Hepatocyte (in vitro differentiated cells): ENCODE data around the gene KCNJ15. TPM values are rescaled to one million over a fixed set of nuclear protein-coding genes. Genes with fewer than 3 reads are reported as not detected.
A peak's percentile ranks its signal among the peaks of the same experiment; 100 is the strongest.

ENCODE experiments used
- DNase-seq: peaks from one replicate; pipeline ENCODE4 v3.0.0-alpha.2; 2016; ENCODE audit warnings: low spot score
- H2AFZ ChIP-seq: fragments of 200-600 bp; sonication (generic); 2 replicates; pipeline ENCODE4 v1.6.0; 2016; ENCODE audit warnings: antibody characterized with exemption, mild to moderate bottlenecking
- H3K27ac ChIP-seq: fragments of 200-600 bp; sonication (generic); 2 replicates; pipeline ENCODE4 v1.5.1; 2016; ENCODE audit warnings: mild to moderate bottlenecking
- H3K27me3 ChIP-seq: fragments of 200-600 bp; sonication (generic); 2 replicates; pipeline ENCODE4 v1.6.1; 2016
- H3K36me3 ChIP-seq: fragments of 200-600 bp; sonication (generic); replicated peaks from 2 replicates; pipeline ENCODE4 v1.5.1; 2016; ENCODE audit warnings: low read depth; ENCODE audit not compliant: insufficient read depth
- H3K4me1 ChIP-seq: fragments of 200-600 bp; sonication (generic); 2 replicates; pipeline ENCODE4 v1.5.1; 2016; ENCODE audit warnings: mild to moderate bottlenecking, moderate library complexity; ENCODE audit not compliant: insufficient read depth
- H3K4me2 ChIP-seq: fragments of 200-600 bp; sonication (generic); 2 replicates; pipeline ENCODE4 v1.6.0; 2016
- H3K4me3 ChIP-seq: fragments of 200-600 bp; sonication (generic); 2 replicates; pipeline ENCODE4 v1.5.1; 2016; ENCODE audit warnings: mild to moderate bottlenecking
- H3K79me2 ChIP-seq: fragments of 200-600 bp; sonication (generic); 2 replicates; pipeline ENCODE4 v1.6.0; 2017; ENCODE audit warnings: mild to moderate bottlenecking
- H3K9me2 ChIP-seq: fragments of 200-600 bp; sonication (generic); replicated peaks from 2 replicates; pipeline ENCODE4 v1.6.0; 2017; ENCODE audit warnings: mild to moderate bottlenecking; ENCODE audit not compliant: insufficient read depth
- H3K9me3 ChIP-seq: fragments of 200-600 bp; sonication (generic); 2 replicates; pipeline ENCODE4 v1.5.1; 2016; ENCODE audit warnings: low read depth, mild to moderate bottlenecking
- H4K20me1 ChIP-seq: fragments of 200-600 bp; sonication (generic); 2 replicates; pipeline ENCODE4 v1.6.0; 2016; ENCODE audit warnings: mild to moderate bottlenecking; ENCODE audit not compliant: insufficient read depth, poor library complexity, severe bottlenecking
- EZH2 ChIP-seq: fragments of 200-600 bp; sonication (generic); IDR thresholded peaks from 2 replicates; pipeline ENCODE4 v1.6.1; 2016; ENCODE audit warnings: antibody characterized with exemption, mild to moderate bottlenecking, borderline replicate concordance
- EZH2phosphoT487 ChIP-seq: fragments of 200-600 bp; sonication (generic); IDR thresholded peaks from one replicate; pipeline ENCODE4 v1.6.1; 2018; ENCODE audit warnings: antibody characterized with exemption, mild to moderate bottlenecking, low read depth, moderate library complexity; ENCODE audit not compliant: unreplicated experiment, severe bottlenecking
- WGBS: methylation state at CpG from one replicate; pipeline ENCODE4 v1.1.6; 2016; ENCODE audit warnings: low lambda C conversion rate; ENCODE audit errors: missing lambda C conversion rate; 5-methylcytosine and 5-hydroxymethylcytosine counted together
- polyA plus RNA-seq: library from polyadenylated mRNA; unstranded; fragments of >200 nt; fragmentation: Nextera tagmentation; extraction: Ambion mirVana; gene quantifications from 2 replicates; pipeline ENCODE4 v1.2.1, GENCODE V29; 2016
- total RNA-seq: library from RNA; depleted of rRNA; stranded (reverse); fragments of >200 nt; gene quantifications from 2 replicates; pipeline ENCODE4 v1.2.3, GENCODE V29; 2014
- TF ChIP-seq, protein P1 (sequence below): fragments of 200-600 bp; sonication (generic); IDR thresholded peaks from 2 replicates; pipeline ENCODE4 v1.5.1; 2016; ENCODE audit warnings: antibody characterized with exemption, mild to moderate bottlenecking; ENCODE audit not compliant: poor library complexity

KCNJ15 gene
- total and polyA plus RNA-seq, 2 experiments from 2014 or later: 0.43 to 0.88 TPM

GRCh38 chr21:38349977-38350376 lies 93.2 kb downstream of the KCNJ15 start:
- Histone ChIP-seq H3K79me2 (no peaks in the 10 kb centered on the region), H4K20me1 (no peaks in the 10 kb centered on the region), H3K4me2 (no peak overlapping the region), H3K27ac (no peak overlapping the region), H3K9me2 (no peaks in the 10 kb centered on the region), H3K4me3 (no peak overlapping the region), H3K4me1 (peaks cover 12% of the 10 kb centered on the region), H3K27me3 (no peaks in the 10 kb centered on the region), H2AFZ (no peak overlapping the region), H3K9me3 (no peaks in the 10 kb centered on the region), H3K36me3 (no peaks in the 10 kb centered on the region)
- no peak for DNase-seq
- WGBS: 98% methylated on average over 2 of the region's 2 CpGs
- TF ChIP-seq, protein P1, sequence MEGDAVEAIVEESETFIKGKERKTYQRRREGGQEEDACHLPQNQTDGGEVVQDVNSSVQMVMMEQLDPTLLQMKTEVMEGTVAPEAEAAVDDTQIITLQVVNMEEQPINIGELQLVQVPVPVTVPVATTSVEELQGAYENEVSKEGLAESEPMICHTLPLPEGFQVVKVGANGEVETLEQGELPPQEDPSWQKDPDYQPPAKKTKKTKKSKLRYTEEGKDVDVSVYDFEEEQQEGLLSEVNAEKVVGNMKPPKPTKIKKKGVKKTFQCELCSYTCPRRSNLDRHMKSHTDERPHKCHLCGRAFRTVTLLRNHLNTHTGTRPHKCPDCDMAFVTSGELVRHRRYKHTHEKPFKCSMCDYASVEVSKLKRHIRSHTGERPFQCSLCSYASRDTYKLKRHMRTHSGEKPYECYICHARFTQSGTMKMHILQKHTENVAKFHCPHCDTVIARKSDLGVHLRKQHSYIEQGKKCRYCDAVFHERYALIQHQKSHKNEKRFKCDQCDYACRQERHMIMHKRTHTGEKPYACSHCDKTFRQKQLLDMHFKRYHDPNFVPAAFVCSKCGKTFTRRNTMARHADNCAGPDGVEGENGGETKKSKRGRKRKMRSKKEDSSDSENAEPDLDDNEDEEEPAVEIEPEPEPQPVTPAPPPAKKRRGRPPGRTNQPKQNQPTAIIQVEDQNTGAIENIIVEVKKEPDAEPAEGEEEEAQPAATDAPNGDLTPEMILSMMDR: no peak
- TF ChIP-seq EZH2phosphoT487 (no peak), EZH2 (no peak)

GRCh38 chr21:38350684-38351083 lies 93.9 kb downstream of the KCNJ15 start:
- H3K27me3 ChIP-seq: no peaks in the 10 kb centered on the region
- no peaks in the 10 kb centered on the region for H3K36me3 ChIP-seq
- no peak overlapping the region for H3K27ac ChIP-seq
- TF ChIP-seq EZH2phosphoT487 (no peak), EZH2 (no peak)
- TF ChIP-seq, protein P1: no peak
- no peak overlapping the region for H3K4me2 ChIP-seq
- H3K9me3 ChIP-seq: no peaks in the 10 kb centered on the region
- WGBS: 90% methylated on average over 3 of the region's 3 CpGs
- peak; percentile 20 for DNase-seq
- no peaks in the 10 kb centered on the region for H4K20me1 ChIP-seq
- no peaks in the 10 kb centered on the region for H3K9me2 ChIP-seq
- no peak overlapping the region for H3K4me3 ChIP-seq
- no peaks in the 10 kb centered on the region for H3K79me2 ChIP-seq
- peaks cover 12% of the 10 kb centered on the region for H3K4me1 ChIP-seq
- H2AFZ ChIP-seq: no peak overlapping the region

GRCh38 chr21:38351176-38351959 lies 94.6 kb downstream of the KCNJ15 start:
- DNase-seq: no peak
- H3K27ac ChIP-seq: peak overlapping the region; percentile 41
- H2AFZ ChIP-seq: no peak overlapping the region

More at GRCh38 chr21:38351176-38351959, 94.6 kb downstream of the KCNJ15 start:
- peaks cover 12% of the 10 kb centered on the region for H3K4me1 ChIP-seq
- no peaks in the 10 kb centered on the region for H3K79me2 ChIP-seq
- 77% methylated on average over 16 of the region's 16 CpGs for WGBS
- peak overlapping the region; percentile 11 for H3K4me2 ChIP-seq
- no peak for TF ChIP-seq EZH2
- TF ChIP-seq, protein P1: no peak
- TF ChIP-seq EZH2phosphoT487: no peak
- no peaks in the 10 kb centered on the region for H3K9me3 ChIP-seq
- no peaks in the 10 kb centered on the region for H3K36me3 ChIP-seq
- no peaks in the 10 kb centered on the region for H3K9me2 ChIP-seq
- H4K20me1 ChIP-seq: no peaks in the 10 kb centered on the region
- no peaks in the 10 kb centered on the region for H3K27me3 ChIP-seq
- H3K4me3 ChIP-seq: no peak overlapping the region
